Loucy (cell line): ENCODE measurements around the gene ELF3.

ENCODE experiments used
- EZH2phosphoT487 ChIP-seq: fragments of 200-600 bp; IDR thresholded peaks from 2 replicates; pipeline ENCODE4 v1.6.1; 2018; ENCODE audit warnings: antibody characterized with exemption, mild to moderate bottlenecking, moderate library complexity, borderline replicate concordance
- TF ChIP-seq, protein P1 (sequence below): fragments of 200-600 bp; sonication (generic); conservative IDR thresholded peaks from 2 replicates; pipeline ENCODE4 v1.5.1; 2014; ENCODE audit warnings: mild to moderate bottlenecking, antibody characterized with exemption, low read length

DNA sequence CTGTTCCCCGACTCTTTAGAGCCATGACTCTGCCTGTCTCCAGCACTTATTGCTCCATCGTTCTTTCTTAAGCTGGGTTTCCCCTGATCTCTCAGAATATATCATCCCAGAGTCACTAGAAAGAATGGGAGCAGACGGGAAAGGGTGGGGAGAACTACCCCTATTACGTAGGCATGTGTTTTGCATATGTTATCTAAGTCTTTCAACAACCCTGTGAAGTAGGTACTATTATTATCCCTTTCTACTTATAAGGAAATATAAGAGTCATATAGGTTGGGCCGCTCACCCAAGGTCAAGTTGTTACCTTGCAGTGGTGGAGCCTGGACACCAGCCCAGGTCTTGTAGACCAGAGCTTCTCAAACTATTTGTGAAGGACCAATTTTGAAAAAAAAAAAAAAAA is 38.7 kb downstream of the ELF3 start:
- TF ChIP-seq, protein P1, sequence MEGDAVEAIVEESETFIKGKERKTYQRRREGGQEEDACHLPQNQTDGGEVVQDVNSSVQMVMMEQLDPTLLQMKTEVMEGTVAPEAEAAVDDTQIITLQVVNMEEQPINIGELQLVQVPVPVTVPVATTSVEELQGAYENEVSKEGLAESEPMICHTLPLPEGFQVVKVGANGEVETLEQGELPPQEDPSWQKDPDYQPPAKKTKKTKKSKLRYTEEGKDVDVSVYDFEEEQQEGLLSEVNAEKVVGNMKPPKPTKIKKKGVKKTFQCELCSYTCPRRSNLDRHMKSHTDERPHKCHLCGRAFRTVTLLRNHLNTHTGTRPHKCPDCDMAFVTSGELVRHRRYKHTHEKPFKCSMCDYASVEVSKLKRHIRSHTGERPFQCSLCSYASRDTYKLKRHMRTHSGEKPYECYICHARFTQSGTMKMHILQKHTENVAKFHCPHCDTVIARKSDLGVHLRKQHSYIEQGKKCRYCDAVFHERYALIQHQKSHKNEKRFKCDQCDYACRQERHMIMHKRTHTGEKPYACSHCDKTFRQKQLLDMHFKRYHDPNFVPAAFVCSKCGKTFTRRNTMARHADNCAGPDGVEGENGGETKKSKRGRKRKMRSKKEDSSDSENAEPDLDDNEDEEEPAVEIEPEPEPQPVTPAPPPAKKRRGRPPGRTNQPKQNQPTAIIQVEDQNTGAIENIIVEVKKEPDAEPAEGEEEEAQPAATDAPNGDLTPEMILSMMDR, result no peak
- no peak for TF ChIP-seq EZH2phosphoT487
